ENCODE measurements around the gene TUBA1A.
"Not testable (repeated sequence)": the region's sequence is repeated elsewhere in the genome, so short reads cannot be mapped to it uniquely, and the experiment has no call there.

The TUBA1A gene

DNA sequence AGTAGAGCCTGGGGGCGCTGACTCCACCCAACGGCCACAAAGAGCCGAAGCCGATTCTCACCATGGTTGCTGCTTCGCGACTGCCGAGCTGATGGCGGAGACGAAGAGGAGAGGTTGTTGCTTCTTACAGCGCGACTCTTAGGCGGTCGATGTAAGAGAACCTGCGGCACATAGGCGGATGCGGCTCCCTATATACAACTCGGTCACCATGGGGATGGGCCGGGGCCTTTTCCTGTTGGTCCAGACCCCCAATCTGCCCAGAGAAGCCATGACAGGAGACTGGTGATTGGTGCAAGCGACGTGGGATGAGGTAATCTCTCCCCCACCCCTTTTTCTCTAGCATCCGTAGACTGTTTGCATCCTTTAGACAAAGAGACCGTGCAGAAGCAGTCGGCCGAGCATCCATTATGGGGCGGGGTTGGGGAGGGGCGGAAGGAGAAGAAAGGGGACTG, at the start of gene TUBA1A:
Gene TUBA1A (minus strand): TSS at position 165 of the 452 bp plus-strand sequence. CDS start 101 bp downstream, at position 64.
- DNase-seq, result peak; percentile 98

DNA sequence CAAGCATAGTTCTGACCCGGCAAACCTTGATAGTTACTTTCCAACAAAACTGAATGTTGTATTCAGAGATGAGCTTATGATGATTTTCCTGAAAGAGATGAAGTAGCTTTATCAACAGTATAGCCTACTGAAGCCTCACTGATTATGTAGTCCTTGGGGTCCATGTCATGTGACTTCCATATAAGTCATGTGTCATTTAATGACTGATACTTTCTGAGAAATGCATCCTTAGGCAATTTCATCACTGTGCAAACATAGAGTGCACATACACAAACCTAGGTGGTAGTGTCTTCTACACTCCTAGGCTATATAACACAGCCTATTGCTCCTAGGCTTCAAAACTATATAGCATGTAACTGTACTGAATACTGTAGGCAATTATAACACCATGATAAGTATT, 47.5 kb upstream of the TUBA1A start:
- DNase-seq, result peak; percentile 23

DNA sequence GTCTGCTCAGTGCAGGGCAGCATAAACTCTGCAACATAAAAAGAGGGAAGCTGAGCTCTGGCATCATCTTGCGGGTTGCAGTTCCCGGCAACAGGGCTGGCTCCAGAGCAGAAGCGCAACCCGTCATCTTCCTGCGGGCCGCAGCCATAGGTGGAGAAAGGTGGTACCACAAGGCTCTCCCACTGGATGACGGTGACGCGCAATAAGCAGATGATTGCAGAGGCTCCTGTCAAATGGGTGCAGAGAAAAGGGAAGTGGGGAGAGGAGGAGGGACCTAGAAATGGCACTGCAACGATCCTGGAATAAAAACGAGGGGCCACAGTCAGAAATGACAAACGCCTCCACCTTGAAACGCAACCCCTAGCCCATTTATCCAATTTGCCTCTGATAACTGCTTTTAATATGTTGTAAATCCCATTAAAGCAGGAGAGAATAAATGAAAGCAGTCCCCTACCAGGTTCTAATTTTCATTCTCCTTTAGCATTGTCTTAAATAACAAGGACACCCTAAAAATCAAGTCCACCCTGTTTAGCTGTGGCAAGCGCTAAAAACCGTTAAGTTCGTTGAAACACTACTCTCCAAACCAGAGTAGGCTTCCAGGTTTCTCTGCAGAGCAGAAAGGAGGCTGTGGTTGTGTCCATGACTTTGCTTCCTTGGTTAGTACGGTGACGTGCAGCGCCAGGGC, 45.1 kb upstream of the TUBA1A start:
- peak; percentile 59 for DNase-seq

DNA sequence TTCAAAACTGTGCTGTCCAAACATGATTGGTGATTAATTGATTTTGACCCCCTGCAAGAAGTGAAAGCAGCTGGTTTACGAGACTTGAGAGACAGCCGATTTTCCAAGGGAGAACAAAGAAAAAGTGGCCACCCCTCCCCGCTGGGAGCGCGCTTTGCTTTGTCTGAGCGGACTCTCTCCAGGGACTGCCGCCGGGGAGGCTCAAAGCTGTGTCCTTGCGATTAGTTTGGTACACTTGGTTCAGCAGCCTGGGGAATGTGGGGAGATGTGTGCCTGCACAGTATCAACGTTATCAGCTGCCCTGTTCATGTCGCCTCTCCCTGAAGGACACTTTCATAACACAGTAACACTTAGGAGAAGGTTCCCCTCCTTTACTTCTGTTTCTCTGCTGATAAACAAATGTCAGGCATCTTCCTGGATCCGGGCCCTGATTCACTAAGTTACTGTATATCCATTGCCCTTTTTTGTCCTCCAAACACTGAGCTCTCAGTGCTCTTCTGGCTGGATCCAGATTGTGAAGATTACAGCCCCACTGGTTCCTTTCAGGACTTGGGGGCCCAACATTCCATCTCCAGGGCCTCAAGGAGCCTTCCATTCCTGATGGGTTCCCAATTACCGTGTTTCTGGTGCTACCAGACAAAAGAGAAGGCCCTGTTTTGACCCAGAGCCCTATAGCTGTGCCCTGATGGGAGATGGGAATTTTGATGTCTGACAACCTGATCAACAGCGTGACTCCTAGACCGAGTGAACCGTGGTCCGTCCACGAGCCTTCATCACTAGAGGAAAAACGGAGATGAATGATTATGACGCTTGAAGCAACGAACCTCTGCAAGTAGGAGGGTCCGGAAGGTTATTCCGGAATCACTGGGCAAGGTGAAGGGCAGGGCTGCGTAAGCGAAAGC, 44.3 kb upstream of the TUBA1A start:
- no peak for DNase-seq

DNA sequence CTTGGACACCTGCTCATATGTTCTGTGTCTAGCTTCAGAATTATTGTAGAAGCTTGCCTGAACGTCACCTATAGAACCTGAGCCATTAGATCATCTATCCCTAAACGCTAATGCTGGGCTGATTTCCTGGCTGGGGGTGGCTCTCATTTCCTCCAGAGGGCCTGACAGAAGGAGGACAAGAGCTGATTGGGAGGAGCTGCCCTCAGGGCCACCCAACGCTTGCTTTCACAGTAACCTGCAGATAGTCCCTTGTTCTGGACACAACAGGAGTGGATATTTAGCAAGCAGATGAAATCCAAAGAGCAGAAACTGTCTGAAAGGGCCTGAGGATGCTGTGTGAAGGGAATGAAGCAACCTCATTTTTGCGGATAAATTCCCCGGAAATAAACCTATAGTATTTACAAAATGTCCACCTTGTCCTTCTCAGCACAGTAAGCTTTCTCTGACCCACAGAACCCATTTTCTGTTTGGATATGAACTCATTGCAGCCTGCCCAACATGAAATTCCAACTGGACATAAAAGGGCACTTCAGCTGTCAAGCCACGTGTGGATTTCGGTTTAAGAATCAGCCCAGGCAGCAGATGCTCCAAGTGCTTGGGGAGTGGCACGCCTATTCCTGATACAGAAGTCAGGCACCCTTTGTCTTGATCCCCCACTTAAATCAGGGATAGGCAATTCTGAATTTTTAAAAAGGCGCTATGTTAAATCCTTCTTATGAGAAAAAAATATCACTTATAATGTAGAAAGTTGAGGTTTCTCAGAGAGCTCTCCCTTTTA, 43.2 kb upstream of the TUBA1A start:
- DNase-seq, result no peak

DNA sequence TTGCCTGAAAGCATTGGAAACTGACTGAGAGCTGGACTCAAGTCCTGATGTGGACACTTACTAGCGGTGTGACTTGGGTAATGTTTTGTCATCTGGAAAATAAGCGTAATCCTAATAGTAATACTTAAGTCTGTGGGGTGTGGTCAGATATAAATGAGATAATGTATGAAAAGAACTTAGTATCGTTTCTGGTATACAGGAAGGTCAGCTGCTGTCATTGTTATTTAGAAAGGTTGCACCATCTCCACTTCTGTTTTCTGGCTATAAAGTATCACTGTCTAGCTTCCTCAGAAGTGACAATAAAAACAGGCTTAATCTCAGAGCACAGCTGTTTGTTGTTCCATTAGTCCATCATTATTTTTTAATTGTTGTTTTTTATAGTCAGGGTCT, 41.9 kb upstream of the TUBA1A start:
- no peak for DNase-seq

DNA sequence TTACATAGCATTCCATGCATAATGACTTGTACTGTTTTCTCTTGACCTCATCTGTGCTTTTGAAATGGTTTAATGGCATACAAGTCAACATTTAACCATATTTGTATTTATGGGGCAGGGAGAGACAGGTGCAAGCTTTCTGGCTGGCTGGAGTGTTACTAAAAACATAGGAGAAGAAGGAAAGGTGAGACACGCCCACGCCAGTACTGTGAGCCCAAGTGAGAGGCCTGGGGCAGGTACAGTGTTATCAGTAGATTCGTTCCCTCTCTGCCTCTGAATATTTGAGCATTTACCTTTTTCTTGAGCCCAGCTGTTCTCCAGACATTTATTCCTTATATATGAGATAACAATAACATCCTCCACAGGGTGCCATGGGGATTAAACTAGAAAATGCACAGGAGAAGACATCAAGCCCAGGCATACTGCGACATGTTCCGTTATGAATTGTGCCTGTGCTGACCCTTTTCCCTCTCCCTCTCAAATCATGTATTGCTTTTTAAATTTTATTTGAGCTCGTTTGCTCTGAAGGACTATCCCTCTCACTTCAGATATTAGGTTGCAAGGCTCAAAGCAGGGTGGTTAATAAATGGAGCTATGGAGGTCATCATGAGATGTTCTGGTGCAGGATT, 41.4 kb upstream of the TUBA1A start:
- DNase-seq, result no peak

DNA sequence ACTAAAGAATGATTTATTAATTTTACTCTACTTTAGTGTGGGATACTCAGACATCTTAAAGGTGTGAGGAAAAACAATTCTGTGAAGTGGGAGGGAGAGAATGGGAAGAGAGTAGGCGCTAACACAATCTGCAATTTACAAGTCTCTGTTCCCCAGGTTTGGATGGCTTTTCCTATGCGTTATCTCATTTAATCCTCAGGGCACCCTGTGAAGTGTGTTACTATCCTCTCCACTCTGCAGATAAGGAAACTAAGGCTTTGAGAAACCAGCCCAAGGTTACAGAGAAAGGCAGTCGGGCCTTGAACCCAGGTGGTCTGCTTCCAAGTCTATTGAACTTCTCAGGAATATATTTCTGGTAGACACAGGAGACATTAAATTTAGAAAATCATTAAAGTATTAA, 39.8 kb upstream of the TUBA1A start:
- no peak for DNase-seq

DNA sequence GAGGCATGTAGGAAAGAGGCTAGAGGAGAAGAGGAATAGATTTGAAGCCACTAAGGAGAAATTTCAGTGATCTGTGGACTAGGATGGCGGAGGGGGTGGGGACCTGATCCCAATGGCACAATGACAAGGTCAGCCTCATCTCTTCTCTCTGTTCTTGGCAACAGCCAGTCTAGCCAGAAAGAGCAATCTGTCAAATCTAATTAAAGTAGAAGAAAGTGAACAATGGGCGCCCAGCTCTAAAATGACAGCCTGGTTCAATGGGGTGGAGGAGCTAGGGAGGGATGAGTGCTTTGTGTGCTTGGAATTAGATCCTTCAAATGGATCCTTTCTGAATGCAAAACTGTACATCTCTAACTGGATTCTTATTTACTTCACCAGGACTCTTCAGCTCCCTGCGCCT, 38.8 kb upstream of the TUBA1A start:
- no peak for DNase-seq

DNA sequence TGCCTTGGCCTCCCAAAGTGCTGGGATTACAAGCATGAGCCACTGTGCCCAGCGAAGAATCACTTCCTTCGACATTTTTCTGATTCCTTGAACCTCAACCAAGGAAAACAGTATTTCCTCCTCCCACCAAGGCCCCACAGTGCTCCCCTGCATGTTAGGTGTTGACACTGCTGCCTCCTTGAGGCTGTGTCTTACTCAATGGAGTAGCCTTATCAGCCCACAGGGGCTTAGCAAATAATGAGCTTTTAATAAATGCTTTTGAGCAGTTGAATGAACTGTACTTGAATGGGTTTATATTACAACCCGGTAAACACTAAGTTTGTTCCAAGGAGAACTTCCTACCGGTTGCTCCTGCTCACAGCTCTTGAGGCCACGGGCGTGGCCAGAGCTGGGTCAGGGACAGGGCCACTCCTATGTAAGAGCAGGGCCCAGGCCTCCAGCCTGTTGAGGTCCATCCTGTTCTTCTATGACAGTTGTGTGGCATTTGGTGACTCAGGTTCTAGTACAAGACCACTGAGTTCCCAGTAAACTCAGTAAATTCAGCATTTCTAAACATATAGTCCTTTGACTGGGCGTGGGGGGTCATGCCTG, 36.8 kb upstream of the TUBA1A start:
- DNase-seq, result no peak

DNA sequence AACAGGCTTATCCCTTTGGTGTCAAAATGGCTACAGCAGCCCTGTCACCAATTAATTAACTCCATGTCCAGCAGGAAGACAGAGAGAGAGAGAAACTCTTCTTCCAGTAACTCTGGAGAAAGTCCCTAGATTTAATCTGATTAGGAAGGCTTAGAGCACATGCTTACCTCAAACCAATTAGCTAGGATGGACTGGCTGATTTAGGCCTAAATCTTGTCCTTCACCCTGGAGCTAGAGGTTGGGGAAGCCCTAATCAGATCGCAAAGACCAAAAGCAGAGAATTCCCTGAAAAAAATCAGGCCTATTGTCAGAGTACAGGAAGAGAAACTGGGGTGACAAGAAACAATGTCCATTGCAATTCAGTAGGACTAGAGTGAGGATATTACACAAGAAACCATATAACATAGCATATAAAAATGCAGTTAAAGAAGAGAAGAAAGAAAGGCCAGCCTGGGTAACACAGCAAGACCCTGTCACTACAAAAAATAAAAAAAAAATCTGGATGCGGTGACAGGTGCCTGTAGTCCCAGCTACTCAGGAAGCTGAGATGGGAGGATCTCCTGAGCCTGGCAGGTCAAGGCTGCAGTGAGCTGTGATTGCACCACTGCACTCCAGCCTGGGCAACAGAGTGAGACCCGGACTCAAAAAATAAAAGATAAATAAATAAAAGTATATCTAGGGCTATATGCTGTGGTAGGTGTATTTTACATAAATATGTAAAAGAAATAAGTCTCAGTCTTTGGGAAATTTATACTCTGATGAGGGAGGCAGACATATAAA, 34.9 kb upstream of the TUBA1A start:
- no peak for DNase-seq

DNA sequence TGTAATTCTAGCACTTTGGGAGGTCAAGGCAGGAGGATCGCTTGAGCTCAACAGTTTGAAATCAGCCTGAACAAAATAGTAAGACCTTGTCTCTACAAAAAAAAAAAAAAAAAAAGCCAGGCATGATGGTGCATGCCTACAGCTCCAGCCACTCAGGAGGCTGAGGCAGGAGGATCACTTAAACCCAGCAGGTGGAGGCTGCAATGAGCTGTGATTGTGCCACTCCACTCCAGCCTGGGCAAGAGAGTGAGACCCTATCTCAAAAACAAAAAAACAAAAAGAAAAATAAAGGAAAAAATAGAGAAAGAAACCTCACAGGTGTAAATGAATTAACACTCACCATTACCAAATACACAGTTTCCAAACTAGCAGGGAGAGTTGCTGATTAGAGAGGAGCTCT, 34.2 kb upstream of the TUBA1A start:
- DNase-seq, result no peak

DNA sequence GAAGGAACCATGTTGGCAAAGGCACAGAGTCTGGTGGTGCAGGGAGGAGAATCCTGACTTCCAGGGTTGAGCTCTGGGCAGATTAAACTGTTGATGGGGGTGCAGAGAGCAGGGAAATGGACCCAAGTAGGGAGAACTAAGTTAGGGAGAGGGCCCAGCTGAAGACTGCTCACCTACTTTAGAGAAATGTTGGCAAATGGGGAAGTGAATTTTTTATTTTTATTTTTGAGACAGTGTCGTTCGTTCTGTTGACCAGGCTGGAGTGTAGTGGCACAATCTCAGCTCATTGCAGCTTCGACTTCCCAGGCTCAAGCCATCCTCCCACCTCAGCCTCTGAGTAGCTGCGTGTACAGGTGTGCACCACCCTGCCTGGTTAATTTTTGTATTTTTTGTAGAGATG, 32.1 kb upstream of the TUBA1A start:
- no peak for DNase-seq

DNA sequence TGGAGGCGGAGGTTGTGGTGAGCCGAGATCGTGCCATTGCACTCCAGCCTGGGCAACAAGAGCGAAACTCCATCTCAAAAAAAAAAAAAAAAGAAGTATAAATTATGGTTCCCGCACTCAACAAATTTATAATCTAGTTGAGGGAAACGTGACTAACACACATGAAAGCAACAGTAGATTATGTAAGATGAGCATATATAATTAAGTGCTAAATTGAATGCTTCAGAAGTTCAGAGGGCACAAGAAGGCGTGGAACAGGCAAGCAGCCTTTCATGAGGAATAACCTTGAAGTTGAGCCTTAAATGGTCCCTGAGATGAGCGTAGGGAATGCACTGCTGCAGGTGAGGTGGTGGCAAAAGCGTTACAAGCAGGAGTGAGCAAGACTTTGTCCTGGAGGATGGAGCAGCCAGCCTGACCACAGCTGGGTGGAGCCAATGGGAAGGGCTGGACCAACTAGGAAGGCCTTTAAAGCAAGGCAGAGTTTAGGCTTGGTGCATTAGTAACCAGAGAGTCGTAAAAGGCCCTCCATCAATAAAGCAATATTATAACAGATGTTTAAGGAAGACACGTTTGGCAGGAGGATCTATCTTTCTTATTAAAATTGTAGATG, 30.6 kb upstream of the TUBA1A start:
- DNase-seq, result no peak

DNA sequence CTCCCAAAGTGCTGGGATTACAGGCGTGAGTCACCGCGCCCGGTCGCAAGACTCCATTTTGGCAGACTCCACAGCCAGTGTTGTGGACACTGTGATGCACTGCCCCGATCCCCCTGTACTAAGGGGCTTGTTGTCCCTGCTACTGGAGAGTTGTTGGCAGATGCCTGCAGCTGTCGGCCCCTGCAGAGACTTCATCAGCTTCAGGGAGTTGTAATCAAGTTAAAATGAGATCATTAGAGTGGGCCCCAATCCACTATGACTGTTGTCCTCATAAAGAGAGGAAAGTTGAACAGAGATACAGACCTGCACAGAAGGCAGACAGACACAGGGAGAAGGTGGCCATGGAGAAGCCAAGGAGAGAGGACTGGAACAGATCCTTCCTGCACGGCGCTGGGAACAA, 23.7 kb upstream of the TUBA1A start:
- no peak for DNase-seq

DNA sequence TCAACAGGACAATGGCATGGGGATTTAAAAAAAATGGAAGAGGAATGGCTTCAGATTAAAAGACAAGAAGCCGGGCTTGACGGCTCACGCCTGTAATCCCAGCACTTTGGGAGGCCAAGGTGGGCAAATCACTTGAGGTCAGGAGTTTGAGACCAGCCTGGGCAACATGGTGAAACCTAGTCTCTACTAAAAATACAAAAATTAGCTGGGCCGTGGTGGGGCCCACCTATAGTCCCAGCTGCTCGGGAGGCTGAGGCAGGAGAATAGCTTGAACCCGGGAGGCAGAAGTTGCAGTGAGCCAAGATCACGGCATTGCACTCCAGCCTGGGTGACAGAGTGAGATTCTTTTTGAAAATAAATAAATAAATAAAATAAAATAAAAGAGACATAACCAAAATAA, 21.8 kb upstream of the TUBA1A start:
- DNase-seq, result not testable (repeated sequence)

DNA sequence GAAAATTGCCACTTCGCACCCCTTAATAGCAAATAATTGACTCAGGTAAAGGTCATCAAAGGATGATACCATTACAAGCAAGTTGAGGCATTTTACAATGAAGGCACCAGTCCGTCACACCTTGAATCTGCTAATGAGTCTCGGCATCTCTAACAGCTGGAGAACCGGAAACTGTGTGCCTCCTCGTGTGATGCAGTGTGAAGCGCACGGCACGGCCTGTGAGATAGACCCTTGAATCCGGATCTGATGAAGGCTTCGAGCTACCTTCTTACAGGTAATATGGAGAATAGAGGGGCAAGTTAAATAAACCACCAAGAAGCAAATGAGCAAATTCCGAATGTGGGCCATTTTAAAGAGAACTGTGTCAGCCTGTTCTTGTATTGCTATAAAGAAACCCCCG, 19.8 kb upstream of the TUBA1A start:
- no peak for DNase-seq

DNA sequence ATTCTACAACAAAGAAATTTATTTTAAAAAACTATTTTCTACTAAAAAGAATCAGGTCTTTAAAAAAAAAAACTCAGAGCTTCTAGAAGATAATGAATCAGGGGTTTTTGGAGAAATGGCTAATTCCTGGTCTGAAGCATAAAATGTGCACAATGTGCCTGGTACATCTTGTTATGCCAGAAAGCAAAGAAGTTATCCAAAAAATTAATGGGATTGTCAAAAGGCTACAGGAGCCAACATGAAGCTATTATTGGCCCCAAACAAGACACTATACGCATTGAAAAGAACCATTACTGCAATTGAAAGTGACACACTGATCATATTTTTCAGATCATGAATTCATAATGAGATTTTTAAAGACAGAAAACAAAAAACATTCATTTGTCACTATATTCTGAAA, 19.3 kb upstream of the TUBA1A start:
- DNase-seq, result no peak

DNA sequence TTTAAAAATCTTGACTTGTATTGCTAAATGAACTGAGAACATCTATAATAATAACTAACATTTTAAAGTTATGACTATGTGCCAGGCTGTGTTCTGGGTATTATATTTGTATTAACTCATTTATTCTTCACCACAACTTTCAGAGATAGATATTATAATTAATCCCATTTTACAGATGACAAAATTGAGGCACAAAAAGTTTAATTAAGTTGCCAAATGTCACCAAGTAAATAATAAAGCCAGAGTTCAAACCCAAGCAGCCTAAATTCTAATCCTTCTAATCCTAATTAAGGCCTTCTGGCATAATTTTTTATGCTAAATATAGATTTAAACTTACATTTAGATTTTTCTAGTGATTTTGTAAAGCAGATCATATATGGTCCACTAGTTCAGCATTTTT, 17.5 kb upstream of the TUBA1A start:
- DNase-seq, result no peak

DNA sequence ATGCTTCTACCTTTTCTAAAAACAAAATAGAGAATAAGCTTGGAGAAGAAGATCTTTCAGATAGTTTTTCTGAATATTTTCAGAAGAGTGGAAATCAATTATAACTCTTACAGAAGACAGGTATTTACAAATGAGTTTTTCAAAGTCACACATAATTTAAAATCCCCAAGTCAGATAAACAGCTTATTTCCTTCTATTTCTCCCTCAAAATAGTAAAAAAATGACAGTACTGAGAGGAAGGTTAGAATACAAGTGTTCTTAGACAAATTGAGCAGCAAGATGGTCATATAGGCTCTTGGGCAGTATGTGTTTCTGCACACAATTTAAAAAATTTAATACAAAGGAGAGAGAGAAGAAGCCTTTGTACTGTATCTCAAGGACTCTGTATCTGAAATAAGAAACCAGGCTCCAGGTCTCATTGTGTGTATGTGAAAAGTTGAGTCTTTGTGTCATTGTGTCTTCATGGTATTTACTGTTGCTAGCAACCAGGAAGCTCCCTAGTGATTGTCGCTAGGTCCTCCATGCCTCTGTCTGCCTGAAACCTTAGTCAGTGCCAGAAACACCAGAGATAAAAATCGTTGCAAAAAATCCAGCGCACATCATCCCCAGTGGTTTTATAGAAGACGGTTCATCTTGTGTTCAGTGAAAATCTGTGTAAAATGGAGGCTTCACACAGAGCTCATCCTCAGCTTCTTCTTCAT, 12.9 kb upstream of the TUBA1A start:
- DNase-seq, result peak; percentile 17
